DOHH2 (cell line): ENCODE results near the gene CPAMD8.

Source experiments
- CTCF ChIP-seq: fragments of 200-600 bp; sonication (generic); IDR thresholded peaks from one replicate; pipeline ENCODE4 v1.5.1; 2014; ENCODE audit warnings: antibody characterized with exemption, mild to moderate bottlenecking, low read depth, low read length; ENCODE audit not compliant: poor library complexity, severe bottlenecking
- EZH2phosphoT487 ChIP-seq: fragments of 200-600 bp; sonication (generic); IDR thresholded peaks from 2 replicates; pipeline ENCODE4 v1.6.1; 2017; ENCODE audit warnings: borderline replicate concordance, mild to moderate bottlenecking, antibody characterized with exemption, low read length, moderate library complexity, mixed read lengths

- no peak for TF ChIP-seq CTCF
- TF ChIP-seq EZH2phosphoT487 = no peak
Measured at GRCh38 chr19:17035842-17036424, 9.3 kb upstream of the CPAMD8 start.
